ENCODE measurements around the gene EXOSC1.
"Not testable (repeated sequence)": the region's sequence is repeated elsewhere in the genome, so short reads cannot be mapped to it uniquely, and the experiment has no call there.

The EXOSC1 gene

DNA sequence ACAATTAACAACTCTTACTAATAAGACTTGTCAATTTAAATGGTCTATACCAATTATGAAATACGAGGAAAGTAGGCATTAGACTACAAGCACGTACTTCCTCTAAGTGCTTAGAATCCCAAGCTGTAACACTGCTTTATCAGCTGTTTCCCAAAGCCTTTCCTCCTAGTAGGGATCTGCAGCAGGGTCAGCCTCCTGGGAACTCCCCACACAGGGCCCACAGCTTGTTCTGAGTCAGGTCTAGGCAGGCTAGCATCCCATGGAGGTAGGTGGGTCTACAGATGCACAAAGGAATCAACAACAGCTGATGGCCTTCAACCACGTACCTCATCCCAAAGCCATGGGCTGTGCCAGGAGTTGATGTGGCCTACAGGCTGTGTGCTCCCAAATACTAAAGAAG is 37.7 kb upstream of the EXOSC1 start:
- TF ChIP-seq, protein P1, sequence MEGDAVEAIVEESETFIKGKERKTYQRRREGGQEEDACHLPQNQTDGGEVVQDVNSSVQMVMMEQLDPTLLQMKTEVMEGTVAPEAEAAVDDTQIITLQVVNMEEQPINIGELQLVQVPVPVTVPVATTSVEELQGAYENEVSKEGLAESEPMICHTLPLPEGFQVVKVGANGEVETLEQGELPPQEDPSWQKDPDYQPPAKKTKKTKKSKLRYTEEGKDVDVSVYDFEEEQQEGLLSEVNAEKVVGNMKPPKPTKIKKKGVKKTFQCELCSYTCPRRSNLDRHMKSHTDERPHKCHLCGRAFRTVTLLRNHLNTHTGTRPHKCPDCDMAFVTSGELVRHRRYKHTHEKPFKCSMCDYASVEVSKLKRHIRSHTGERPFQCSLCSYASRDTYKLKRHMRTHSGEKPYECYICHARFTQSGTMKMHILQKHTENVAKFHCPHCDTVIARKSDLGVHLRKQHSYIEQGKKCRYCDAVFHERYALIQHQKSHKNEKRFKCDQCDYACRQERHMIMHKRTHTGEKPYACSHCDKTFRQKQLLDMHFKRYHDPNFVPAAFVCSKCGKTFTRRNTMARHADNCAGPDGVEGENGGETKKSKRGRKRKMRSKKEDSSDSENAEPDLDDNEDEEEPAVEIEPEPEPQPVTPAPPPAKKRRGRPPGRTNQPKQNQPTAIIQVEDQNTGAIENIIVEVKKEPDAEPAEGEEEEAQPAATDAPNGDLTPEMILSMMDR (IDR thresholded peaks at IDR 0.05; ENCODE audit: insufficient read depth, low read depth, low read length, missing control alignments) = no peak
- H3K4me3 ChIP-seq (ENCODE audit: low read depth, low read length) = no peak overlapping the region
- no peak for DNase-seq (ENCODE audit: low read depth)

DNA sequence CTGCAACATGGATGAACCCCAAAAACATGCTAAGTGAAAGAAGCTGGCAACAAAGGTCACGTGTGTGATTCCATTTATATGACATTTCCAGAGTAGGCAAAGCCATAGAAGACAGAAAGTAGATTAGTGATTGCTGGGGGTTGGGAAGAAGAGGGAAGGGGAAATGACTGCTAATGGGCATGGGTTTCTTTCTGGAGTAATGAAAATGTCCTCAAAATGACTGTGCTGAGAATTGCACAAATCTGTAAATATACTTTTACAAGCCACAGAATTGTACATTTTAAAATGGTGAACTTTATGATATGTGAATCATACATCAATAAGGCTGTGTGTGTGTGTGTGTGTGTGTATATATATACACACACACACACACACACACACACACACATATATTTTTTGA is 36.6 kb upstream of the EXOSC1 start:
- no peak for DNase-seq (ENCODE audit: low read depth)
- no peak overlapping the region for H3K4me3 ChIP-seq (ENCODE audit: low read depth, low read length)
- TF ChIP-seq, protein P1 (IDR thresholded peaks at IDR 0.05; ENCODE audit: insufficient read depth, low read depth, low read length, missing control alignments) = no peak

DNA sequence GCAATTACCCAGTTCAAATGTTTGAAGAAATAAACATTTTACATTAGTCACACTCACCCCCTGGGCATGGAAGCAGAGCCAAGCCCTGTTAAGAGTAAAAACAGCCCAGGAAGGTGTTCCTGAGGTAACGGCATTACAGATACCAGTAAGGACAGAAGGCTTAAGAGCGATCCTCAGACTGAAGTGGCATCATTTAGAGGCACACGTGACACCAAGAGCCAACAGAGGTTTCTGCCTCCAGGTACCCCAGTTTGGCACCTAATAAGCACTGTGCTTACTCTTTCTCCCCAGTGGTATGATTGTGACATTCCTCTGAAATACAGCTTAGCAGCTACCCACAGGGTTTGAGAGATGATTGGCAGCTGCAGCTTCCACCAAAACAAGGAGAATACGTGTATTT is 35.3 kb upstream of the EXOSC1 start:
- no peak for DNase-seq (ENCODE audit: low read depth)
- TF ChIP-seq, protein P1 (IDR thresholded peaks at IDR 0.05; ENCODE audit: insufficient read depth, low read depth, low read length, missing control alignments) = no peak

DNA sequence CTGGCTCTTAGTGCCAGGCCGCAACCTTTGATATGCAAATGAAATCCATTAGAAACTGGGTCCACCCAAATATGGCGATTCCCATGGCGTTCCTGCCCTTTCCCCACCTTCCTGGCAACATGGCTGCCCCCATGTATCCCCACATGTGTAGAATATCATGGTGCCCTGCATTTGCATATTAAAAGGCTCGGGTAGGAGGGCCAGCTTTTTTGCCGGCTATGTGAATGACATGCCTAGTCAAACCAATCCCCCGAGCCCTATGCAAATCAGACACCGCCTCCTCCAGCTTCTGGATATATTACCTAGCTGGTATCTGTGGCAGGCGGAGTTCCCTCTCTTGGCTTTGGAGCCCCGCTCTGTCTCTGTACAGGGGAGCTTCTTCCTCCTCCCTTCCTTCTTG is 34.1 kb upstream of the EXOSC1 start:
- H3K4me3 ChIP-seq (ENCODE audit: low read depth, low read length) = no peak overlapping the region
- TF ChIP-seq, protein P1 (IDR thresholded peaks at IDR 0.05; ENCODE audit: insufficient read depth, low read depth, low read length, missing control alignments) = no peak
- no peak for DNase-seq (ENCODE audit: low read depth)

More for the DNA sequence above, 35.3 kb upstream of the EXOSC1 start:
- no peak overlapping the region for H3K4me3 ChIP-seq (ENCODE audit: low read depth, low read length)

DNA sequence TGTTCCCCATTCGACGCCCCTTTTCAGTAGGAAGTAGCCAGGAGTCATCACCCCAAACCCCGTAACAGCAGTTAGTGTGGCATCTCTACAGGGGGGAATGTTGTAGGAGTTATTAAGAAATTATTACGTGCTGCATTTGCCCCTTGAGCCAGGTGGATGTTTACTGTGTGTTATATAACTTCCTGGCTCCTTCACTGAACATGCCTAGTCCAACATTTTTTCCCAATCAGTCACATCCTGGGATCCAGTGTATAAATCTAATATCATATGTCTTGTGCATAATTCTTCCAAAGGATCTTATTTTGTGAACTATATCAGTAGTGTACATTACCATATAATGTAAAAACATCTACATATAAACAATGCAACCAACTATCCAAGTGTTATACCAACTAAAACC is 33.6 kb upstream of the EXOSC1 start:
- H3K4me3 ChIP-seq (ENCODE audit: low read depth, low read length); DNase-seq (ENCODE audit: low read depth): not testable (repeated sequence)

DNA sequence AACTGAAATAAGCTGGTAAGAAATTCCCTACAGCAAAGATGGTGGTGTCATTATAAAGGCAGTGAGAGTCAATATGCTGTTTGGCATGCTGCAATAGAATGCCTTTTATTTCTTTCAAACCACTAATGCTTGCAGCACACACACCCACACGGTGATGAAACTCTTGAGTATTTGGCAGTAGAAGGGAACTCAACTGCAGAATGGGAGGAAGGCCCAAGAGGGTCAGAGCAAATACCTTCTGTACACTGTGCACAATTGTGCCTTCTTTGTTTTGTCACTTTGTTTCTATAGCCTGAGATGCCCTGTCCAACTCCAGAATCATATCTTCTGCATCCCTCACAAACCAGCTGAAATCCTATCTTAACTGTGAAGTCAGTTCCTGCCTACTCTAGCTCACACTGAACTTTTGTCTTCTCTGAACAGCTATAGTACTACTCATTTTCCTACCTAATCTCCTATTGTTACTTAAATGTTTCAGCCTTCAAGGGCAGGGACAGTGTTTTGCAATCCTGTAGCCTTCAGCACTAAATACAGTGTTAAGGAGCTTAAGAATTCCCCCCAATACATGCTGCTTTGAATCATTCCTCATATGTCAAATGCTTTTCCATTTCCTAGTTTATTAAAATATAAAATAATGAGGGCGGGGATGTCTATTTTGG is 30.3 kb upstream of the EXOSC1 start:
- TF ChIP-seq, protein P1 (IDR thresholded peaks at IDR 0.05; ENCODE audit: insufficient read depth, low read depth, low read length, missing control alignments) = no peak
- DNase-seq (ENCODE audit: low read depth) = no peak
- H3K4me3 ChIP-seq (ENCODE audit: low read depth, low read length) = no peak overlapping the region

DNA sequence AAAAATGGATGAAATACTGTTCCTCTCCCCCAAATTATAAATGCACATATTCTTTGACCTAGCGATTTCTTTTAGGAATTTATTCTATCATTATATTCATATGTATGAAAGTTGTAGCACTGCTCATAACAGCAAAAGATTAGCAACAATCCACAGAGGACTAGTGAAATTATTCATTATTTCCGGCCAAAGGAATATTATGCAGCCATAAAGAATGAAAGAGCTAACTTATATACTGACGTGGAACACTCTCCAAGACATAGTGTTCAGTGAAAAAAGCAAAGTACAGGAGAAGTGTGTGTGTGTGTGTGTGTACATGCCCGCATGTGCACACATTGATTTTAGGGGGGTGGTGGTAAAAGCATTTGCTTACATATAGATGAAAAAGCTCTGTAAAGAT is 29.1 kb upstream of the EXOSC1 start:
- H3K4me3 ChIP-seq (ENCODE audit: low read depth, low read length) = no peak overlapping the region
- TF ChIP-seq, protein P1 (IDR thresholded peaks at IDR 0.05; ENCODE audit: insufficient read depth, low read depth, low read length, missing control alignments) = no peak
- DNase-seq (ENCODE audit: low read depth) = no peak

DNA sequence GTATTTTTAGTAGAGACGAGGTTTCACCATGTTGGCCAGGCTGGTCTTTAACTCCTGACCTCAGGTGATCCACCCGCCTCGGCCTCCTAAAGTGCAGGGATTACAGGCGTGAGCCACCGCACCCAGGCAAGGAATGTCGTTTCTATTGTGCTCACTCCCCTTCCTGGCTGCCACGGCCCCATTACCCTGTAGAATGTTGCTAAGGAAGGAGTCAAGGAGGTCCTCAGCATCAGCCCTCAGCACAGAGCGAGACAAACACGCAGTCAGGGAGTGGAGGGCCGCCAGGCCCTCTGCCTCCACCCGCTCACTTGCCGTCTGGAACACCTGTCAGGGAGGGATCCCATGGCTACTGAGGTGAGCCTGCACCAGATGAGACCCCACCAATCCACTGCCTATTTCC is 23.0 kb upstream of the EXOSC1 start:
- H3K4me3 ChIP-seq (ENCODE audit: low read depth, low read length); DNase-seq (ENCODE audit: low read depth): not testable (repeated sequence)

Data from GM12865 (cell line).